ENCODE measurements around the gene SASH3.

DNA sequence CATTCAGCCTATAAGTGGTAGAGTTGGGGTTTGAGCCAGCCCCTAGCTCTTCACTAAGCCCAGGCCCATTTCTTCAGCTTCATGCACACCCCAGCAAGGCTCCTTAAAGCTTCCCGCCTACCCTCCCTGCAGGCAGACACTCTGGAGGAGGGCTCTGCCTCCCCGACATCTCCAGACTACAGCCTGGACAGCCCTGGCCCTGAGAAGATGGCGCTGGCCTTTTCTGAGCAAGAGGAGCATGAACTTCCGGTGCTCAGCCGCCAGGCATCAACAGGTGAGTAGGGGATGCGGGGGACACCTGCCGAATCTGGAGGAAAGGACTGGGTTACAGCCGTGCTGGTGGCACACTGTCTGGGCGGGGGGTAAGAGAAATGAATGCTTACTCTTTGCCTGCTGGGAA, 11.1 kb downstream of the SASH3 start:
- no peak for TF ChIP-seq EZH2 (IDR thresholded peaks at IDR 0.05; ENCODE audit: borderline replicate concordance, low read depth, low read length, severe bottlenecking)
- TF ChIP-seq, protein P1, sequence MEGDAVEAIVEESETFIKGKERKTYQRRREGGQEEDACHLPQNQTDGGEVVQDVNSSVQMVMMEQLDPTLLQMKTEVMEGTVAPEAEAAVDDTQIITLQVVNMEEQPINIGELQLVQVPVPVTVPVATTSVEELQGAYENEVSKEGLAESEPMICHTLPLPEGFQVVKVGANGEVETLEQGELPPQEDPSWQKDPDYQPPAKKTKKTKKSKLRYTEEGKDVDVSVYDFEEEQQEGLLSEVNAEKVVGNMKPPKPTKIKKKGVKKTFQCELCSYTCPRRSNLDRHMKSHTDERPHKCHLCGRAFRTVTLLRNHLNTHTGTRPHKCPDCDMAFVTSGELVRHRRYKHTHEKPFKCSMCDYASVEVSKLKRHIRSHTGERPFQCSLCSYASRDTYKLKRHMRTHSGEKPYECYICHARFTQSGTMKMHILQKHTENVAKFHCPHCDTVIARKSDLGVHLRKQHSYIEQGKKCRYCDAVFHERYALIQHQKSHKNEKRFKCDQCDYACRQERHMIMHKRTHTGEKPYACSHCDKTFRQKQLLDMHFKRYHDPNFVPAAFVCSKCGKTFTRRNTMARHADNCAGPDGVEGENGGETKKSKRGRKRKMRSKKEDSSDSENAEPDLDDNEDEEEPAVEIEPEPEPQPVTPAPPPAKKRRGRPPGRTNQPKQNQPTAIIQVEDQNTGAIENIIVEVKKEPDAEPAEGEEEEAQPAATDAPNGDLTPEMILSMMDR (IDR thresholded peaks at IDR 0.05; ENCODE audit: borderline replicate concordance, extremely low read depth, low read length, poor library complexity, severe bottlenecking): no peak

Measured in DND-41 (cell line).